AML-193 (cell line): ENCODE data around the gene CCDC71L.

Experiments
- DNase-seq, 2 experiments: peaks; one replicate each; lab custom pipeline; 2025; lab: John Stamatoyannopoulos, UW

CCDC71L gene

GRCh38 chr7:106659166-106659962 is 1.6 kb downstream of the CCDC71L start:
- DNase-seq = no peak

- DNase-seq = no peak
Measured at GRCh38 chr7:106658316-106659165, 2.4 kb downstream of the CCDC71L start.

DNA sequence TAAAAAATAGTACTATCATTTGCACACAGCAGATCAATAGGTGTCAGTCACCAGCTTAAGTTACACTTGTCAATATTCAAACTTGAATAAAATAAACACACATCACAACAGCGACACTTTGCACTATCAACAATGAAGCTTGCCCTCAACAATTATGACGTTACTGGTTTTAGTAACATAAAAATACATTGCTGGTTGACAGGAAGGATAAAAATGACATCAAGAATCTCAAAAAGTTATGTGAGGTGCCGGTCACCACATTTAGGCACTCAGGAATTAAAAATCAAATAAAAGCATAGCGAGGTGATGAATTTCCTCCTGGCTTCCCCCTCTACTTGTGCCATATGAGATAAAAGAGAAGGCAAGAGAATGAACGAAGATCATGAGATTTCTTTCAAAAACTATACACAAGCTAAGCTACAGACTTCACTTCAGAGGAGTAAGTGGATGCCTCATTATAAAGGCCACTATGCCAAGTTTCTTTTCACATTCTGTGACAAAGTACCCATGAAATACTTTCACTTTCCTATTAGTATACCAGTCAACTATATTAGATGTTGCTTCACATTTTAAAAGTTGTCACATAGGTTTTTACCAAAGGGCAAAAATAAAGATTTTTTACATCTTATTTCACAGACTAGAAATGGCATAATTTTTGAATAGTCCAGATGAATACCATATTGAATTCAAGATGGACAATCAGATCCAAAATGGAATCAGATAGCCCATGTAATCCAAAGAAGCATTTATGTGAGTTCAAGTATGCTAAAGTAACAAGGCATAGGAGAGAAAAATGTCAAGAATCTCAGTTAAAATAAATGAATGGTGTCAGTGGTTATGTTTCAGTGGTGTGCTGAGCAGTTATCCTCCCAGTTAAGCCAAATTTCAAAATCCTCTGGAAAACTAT is 3.6 kb downstream of the CCDC71L start:
- peak in 1 of 2 experiments; percentile 7 for DNase-seq

DNA sequence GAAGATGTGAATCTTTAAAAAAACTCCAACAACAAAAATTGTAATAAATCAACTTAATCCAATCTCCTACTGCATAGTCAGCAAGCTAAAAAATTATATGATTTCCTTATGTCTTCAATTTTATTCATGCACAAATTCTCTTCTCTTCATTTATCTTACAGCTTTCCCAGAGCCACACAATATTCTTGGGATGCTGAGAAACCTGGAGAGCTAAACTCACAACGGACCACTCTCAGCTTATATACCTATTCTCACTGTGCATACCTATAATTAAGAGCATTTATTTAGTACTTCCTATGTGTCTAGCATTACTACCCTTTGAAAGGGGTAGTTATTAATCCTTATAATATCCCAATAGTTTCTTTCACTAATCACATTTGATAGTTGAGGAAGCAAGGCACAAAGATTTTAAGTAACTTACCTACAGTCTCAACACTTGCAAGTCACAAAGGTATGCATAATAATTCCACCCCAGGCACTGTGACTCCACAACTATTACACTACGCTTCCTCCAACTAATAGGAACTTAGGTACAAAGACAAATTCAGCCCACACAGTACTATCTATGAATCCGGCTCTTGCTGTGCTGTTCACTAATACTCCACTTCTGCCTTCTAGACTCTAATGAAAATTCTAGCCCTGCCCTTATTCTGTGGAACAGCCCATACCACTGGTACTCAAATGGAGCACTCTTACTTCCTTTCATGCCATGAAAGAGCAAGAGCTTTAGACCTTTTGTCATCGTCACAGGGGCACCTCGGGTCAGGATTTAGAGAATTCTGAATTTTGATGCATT is 5.1 kb downstream of the CCDC71L start:
- DNase-seq = no peak

GRCh38 chr7:106653488-106653887 is 7.5 kb downstream of the CCDC71L start:
- no peak for DNase-seq

- DNase-seq = no peak
Measured at GRCh38 chr7:106652909-106653308, 8.0 kb downstream of the CCDC71L start.

DNA sequence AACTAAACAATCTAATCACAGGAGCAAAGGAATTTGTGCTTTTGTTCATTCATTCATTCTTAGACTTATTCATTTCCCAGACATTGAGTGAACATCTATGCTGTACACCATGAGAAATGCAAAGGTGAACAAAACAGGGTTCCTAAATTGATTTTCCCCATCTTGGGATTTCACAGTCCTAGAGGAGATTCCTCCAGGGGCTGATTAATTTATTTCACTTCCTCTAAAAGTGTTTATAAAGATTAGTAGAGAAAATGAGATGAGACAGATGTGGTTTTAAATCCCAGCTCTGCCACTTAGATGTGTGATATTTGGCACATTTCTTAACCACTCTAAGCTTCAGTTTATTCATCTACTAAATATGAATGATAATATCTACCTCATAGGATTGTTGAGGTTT is 8.9 kb downstream of the CCDC71L start:
- DNase-seq = no peak

GRCh38 chr7:106646256-106646655 is 14.7 kb downstream of the CCDC71L start:
- DNase-seq = no peak

DNA sequence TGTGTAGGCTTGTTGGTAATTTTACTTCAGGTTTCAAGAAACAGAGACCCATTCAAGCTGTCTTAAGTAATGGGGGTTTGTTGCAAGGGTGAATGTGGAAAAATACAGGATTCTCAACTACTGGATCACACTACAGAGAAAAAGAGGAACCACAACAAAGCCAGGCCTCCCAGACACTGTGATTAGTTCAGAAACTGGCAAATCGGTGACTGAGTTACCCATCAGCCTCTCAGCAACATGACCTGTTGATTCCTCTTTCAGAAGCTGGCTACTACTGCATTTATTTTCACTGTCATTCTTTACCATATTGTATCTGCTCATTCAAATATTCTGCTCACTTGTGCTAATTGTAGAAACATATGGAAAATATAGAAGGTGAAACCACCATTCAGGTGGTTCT is 16.0 kb downstream of the CCDC71L start:
- peak; percentile 16 to 27 for DNase-seq

DNA sequence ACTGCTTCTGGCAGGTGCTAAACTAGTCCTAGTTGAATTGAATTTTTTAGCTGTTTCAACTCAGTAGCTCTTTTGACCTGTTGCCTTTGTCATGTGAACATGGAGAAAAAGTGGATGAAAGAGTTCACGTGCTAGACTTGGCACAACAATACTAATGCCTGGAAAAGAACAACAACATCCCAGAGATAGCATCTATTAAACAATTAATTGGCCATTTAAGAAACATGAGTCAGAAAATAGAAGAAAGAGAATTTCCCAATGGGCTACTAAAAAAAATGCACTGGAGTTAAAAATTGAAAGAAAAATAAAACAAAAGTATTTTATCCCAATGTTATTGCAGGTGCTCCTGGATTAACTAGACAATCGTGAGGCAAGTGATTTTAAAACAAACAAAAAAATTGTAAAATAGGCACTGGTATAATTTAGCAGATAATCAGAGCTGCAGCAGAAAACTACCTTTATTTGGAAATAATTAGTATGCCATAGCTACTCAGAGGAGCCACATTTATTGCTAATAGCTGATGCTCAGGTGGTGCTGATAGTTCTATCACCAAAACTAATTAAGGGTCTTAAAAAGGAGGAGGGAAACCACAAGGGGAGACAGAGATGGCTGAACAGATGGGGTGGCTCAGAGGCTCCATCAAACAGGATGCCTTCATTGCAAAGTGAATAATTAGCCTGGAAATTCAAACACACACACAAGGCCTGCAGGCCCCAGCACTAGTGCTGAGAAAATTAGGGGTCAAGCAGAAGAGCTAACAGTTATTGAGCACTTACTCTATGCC is 17.6 kb downstream of the CCDC71L start:
- DNase-seq = no peak

DNA sequence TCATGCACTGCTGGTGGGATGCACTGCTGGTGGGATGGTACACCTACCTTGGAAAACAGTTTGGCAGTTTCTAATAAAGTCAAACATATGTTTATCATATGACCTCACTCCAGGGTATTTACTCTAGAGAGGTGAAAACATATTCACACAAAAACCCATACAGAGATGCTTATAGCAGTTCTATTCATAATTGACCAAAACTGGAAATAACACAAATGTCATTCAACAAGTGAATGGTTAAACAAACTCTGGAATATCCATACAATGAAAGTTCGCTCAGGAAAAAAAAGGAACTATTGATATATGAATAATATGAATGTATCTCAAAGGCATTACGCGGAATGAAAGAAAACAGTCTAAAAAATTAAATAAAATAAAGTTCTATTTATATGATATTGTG is 19.5 kb downstream of the CCDC71L start:
- no peak for DNase-seq

GRCh38 chr7:106640368-106641141 is 20.4 kb downstream of the CCDC71L start:
- no peak for DNase-seq

- DNase-seq = no peak
Measured at GRCh38 chr7:106639476-106640334, 21.3 kb downstream of the CCDC71L start.

- no peak for DNase-seq
Measured at GRCh38 chr7:106635411-106635810, 25.5 kb downstream of the CCDC71L start.

DNA sequence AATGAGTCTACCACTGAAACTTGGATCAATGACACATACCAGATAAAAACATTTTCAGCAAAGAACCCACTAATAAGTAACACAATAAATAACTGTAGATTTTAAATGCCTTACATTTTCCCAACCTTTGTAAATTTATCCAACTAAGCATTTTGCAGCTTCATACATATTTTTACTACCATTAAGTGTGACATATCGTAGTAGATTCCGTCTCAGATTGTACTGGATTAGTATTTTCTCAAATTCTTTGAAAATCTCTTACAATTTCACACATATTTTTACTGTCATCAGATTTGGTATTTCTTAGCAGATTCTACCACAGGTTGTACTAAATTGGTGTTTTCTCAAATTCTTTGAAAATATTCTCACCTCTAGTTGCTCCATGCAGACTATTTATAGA is 26.0 kb downstream of the CCDC71L start:
- DNase-seq = no peak

GRCh38 chr7:106630648-106631047 is 30.3 kb downstream of the CCDC71L start:
- no peak for DNase-seq

DNA sequence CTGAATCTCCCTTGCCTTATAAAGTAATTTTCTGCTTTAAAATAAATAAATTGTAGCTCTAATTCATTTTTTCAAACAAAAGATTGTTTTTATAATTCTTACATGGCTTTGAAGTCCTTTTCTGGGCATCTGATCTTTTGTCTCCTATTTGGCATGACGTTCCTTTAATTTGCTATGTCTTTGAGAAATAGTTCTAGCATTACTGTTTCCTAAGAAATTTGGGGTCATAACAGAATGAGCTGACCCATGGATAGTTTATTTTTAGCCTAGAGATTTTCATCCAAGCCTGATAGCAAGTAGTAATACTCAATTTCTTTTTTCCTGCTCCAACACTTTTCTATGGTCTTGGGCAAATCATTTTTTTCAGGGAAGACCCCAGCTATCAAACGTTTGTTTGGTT is 31.4 kb downstream of the CCDC71L start:
- DNase-seq = no peak

- DNase-seq = no peak
Measured at GRCh38 chr7:106626376-106627164, 34.4 kb downstream of the CCDC71L start.
